ENCODE data around the gene GSTA1. TPM values are rescaled to one million over a fixed set of nuclear protein-coding genes. Genes with fewer than 3 reads are reported as not detected.
"Not testable (repeated sequence)": the region's sequence is repeated elsewhere in the genome, so short reads cannot be mapped to it uniquely, and the experiment has no call there.

The GSTA1 gene
- total RNA-seq, 1 experiment from 2014 or later, result not detected

DNA sequence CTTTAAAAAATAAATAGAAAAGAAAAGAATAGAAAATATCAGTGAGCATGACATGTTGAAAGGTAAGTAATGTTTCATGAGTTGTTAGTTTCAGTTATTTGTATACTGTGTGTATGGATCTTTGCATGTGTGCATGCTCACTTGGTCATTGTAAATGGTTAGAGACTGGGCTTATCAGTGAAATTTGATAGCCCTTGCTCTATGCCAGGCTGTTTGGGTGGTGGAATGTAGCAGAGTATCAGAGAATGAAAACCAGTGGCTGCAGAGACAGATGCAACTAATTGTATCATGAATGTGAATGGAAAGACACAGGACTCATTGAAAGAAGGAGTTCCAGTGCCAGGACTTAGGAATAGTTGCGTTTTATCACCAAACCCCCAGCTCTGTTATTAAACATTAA is 44.5 kb downstream of the GSTA1 start:
- TF ChIP-seq, protein P1, sequence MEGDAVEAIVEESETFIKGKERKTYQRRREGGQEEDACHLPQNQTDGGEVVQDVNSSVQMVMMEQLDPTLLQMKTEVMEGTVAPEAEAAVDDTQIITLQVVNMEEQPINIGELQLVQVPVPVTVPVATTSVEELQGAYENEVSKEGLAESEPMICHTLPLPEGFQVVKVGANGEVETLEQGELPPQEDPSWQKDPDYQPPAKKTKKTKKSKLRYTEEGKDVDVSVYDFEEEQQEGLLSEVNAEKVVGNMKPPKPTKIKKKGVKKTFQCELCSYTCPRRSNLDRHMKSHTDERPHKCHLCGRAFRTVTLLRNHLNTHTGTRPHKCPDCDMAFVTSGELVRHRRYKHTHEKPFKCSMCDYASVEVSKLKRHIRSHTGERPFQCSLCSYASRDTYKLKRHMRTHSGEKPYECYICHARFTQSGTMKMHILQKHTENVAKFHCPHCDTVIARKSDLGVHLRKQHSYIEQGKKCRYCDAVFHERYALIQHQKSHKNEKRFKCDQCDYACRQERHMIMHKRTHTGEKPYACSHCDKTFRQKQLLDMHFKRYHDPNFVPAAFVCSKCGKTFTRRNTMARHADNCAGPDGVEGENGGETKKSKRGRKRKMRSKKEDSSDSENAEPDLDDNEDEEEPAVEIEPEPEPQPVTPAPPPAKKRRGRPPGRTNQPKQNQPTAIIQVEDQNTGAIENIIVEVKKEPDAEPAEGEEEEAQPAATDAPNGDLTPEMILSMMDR (conservative IDR thresholded peaks at IDR 0.05), result no peak
- H4K8ac ChIP-seq (replicated peaks; ENCODE audit: insufficient read length, low read depth, low read length), result no peak overlapping the region
- no peaks in the 10 kb centered on the region for H4K20me1 ChIP-seq (ENCODE audit: control insufficient read depth, insufficient read depth, insufficient read length)
- H3K4ac ChIP-seq (ENCODE audit: low read depth, low read length), result no peak overlapping the region
- no peaks in the 10 kb centered on the region for H3K79me2 ChIP-seq (ENCODE audit: insufficient read depth, low read length)
- no peak overlapping the region for H2BK12ac ChIP-seq (ENCODE audit: insufficient read length, low read depth, low read length)
- H3K9ac ChIP-seq (ENCODE audit: extremely low read depth, insufficient read length, low read length), result no peak overlapping the region
- no peak overlapping the region for H4K5ac ChIP-seq (ENCODE audit: insufficient read length, low read depth, low read length)
- H3K27me3 ChIP-seq (ENCODE audit: insufficient read depth, low read length), result no peaks in the 10 kb centered on the region
- H2AFZ ChIP-seq (ENCODE audit: low read length), result no peak overlapping the region
- H2BK120ac ChIP-seq (ENCODE audit: low read depth, low read length, poor library complexity, severe bottlenecking), result no peak overlapping the region
- no peak overlapping the region for H3K27ac Mint-ChIP-seq
- no peak overlapping the region for H4K91ac ChIP-seq (ENCODE audit: insufficient read length, low read depth, low read length)
- H2AK5ac ChIP-seq (ENCODE audit: insufficient read length, low read length), result no peak overlapping the region
- no peaks in the 10 kb centered on the region; the same call in 1 of the 2 replicates for H3K27me3 Mint-ChIP-seq (ENCODE audit: low read depth)
- no peak overlapping the region for H3K4me2 ChIP-seq (ENCODE audit: insufficient read depth, insufficient read length, low read length)
- no peak overlapping the region for H2BK15ac ChIP-seq (ENCODE audit: low read depth, low read length)
- peaks cover 3 to 4% of the 10 kb centered on the region in 2 experiments; a peak in 3 of 5 replicates for H3K9me3 Mint-ChIP-seq
- no peaks in the 10 kb centered on the region for H3K23me2 ChIP-seq (ENCODE audit: insufficient read length, low read depth, low read length, poor library complexity, severe bottlenecking)
- H3K14ac ChIP-seq (ENCODE audit: insufficient read depth, low read length), result no peak overlapping the region
- H3K79me1 ChIP-seq (ENCODE audit: insufficient read depth, low read depth, low read length, poor library complexity, severe bottlenecking), result no peaks in the 10 kb centered on the region
- DNase-seq, result no peak
- no peaks in the 10 kb centered on the region for H3K4me1 ChIP-seq (ENCODE audit: insufficient read depth, low read length)
- H3K18ac ChIP-seq (ENCODE audit: insufficient read length, low read depth, low read length), result no peak overlapping the region
- no peaks in the 10 kb centered on the region for H3K9me3 ChIP-seq (ENCODE audit: control insufficient read depth, low read depth, low read length)
- H2BK5ac ChIP-seq (ENCODE audit: insufficient read length, low read length), result no peak overlapping the region
- no peak overlapping the region for H3K27ac ChIP-seq (ENCODE audit: insufficient read length, low read depth, low read length)
- no peak overlapping the region for H3K23ac ChIP-seq (ENCODE audit: insufficient read length, low read depth, low read length)
- H3K56ac ChIP-seq (ENCODE audit: insufficient read length, low read depth, low read length), result no peak overlapping the region
- H3K4me1 Mint-ChIP-seq, result peaks cover 6% of the 10 kb centered on the region in 2 experiments; a peak in 2 of 4 replicates
- WGBS (ENCODE audit: extremely low coverage, insufficient read length, low lambda C conversion rate), result no CpG with 5 or more reads among the region's 1 CpG
- no peak overlapping the region for H2BK20ac ChIP-seq (ENCODE audit: low read depth, low read length, poor library complexity, severe bottlenecking)
- no peak overlapping the region for H3K4me3 Mint-ChIP-seq
- no peak overlapping the region for H3T11ph ChIP-seq (ENCODE audit: low read length)
- H3K36me3 Mint-ChIP-seq (ENCODE audit: insufficient read depth in 1 of 3, low read depth in 3 of 3), result peaks cover 0 to 2% (median 0%) of the 10 kb centered on the region in 3 experiments; a peak in 3 of 7 replicates

DNA sequence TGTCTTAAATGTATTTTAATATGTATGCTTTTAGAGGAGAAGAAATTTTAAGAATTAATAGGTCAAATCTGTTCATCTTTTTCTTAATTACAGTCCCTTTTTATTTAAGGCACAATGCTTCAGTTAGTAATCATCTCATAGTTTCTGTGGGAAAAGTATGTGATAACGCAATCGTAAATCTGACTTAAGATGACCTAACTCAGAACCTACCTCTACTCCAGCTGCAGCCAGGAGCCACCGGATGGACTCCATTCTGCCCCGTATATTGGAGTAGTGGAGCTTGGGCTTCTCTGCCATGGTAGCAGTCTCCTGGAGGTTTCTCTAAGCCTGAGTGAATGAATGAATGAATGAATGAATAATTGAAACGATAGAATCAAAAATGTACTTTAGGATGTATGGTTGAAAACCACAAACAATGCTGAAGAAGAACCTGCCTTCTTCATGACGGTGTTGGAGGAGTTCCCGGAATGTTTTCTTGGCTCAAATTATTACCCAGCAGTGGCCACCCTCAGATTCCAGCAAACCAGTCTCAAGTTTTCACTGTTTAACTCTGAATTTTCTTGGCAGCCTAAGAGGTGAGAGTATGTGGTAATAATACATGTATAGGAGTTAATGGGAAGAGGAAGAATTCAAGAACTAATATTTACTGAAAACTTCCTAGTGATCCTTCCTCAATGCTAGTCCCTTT is 45.8 kb downstream of the GSTA1 start:
- not testable (repeated sequence) for H4K8ac ChIP-seq (replicated peaks; ENCODE audit: insufficient read length, low read depth, low read length); H4K91ac ChIP-seq (ENCODE audit: insufficient read length, low read depth, low read length); H3K4me1 Mint-ChIP-seq; H3K79me1 ChIP-seq (ENCODE audit: insufficient read depth, low read depth, low read length, poor library complexity, severe bottlenecking); H3K27me3 Mint-ChIP-seq (ENCODE audit: low read depth); H4K20me1 ChIP-seq (ENCODE audit: control insufficient read depth, insufficient read depth, insufficient read length); H3K9ac ChIP-seq (ENCODE audit: extremely low read depth, insufficient read length, low read length); H2BK20ac ChIP-seq (ENCODE audit: low read depth, low read length, poor library complexity, severe bottlenecking); H3K14ac ChIP-seq (ENCODE audit: insufficient read depth, low read length); H2BK120ac ChIP-seq (ENCODE audit: low read depth, low read length, poor library complexity, severe bottlenecking); H3K4me3 Mint-ChIP-seq; H3K4ac ChIP-seq (ENCODE audit: low read depth, low read length); H3K4me2 ChIP-seq (ENCODE audit: insufficient read depth, insufficient read length, low read length); H3K23me2 ChIP-seq (ENCODE audit: insufficient read length, low read depth, low read length, poor library complexity, severe bottlenecking); H3K27ac Mint-ChIP-seq; H4K5ac ChIP-seq (ENCODE audit: insufficient read length, low read depth, low read length); H3K9me3 Mint-ChIP-seq; H3T11ph ChIP-seq (ENCODE audit: low read length); H3K56ac ChIP-seq (ENCODE audit: insufficient read length, low read depth, low read length); H3K4me1 ChIP-seq (ENCODE audit: insufficient read depth, low read length); H2AK5ac ChIP-seq (ENCODE audit: insufficient read length, low read length); H3K18ac ChIP-seq (ENCODE audit: insufficient read length, low read depth, low read length); H2BK15ac ChIP-seq (ENCODE audit: low read depth, low read length); H3K27ac ChIP-seq (ENCODE audit: insufficient read length, low read depth, low read length); H2BK5ac ChIP-seq (ENCODE audit: insufficient read length, low read length); H2AFZ ChIP-seq (ENCODE audit: low read length); H3K9me3 ChIP-seq (ENCODE audit: control insufficient read depth, low read depth, low read length); H3K36me3 Mint-ChIP-seq (ENCODE audit: insufficient read depth in 1 of 3, low read depth in 3 of 3); H3K27me3 ChIP-seq (ENCODE audit: insufficient read depth, low read length); H3K23ac ChIP-seq (ENCODE audit: insufficient read length, low read depth, low read length); DNase-seq; H2BK12ac ChIP-seq (ENCODE audit: insufficient read length, low read depth, low read length); H3K79me2 ChIP-seq (ENCODE audit: insufficient read depth, low read length)
- no CpG with 5 or more reads among the region's 7 CpGs for WGBS (ENCODE audit: extremely low coverage, insufficient read length, low lambda C conversion rate)

Data from H9 (cell line).